DOHH2 (cell line): Measurements from ENCODE around the gene SEMA5B.

Experiments used
- EZH2phosphoT487 ChIP-seq: fragments of 200-600 bp; sonication (generic); IDR thresholded peaks from 2 replicates; pipeline ENCODE4 v1.6.1; 2017; ENCODE audit warnings: borderline replicate concordance, mild to moderate bottlenecking, antibody characterized with exemption, low read length, moderate library complexity, mixed read lengths
- TF ChIP-seq, protein P1 (sequence below): fragments of 200-600 bp; sonication (generic); IDR thresholded peaks from one replicate; pipeline ENCODE4 v1.5.1; 2014; ENCODE audit warnings: antibody characterized with exemption, mild to moderate bottlenecking, low read depth, low read length; ENCODE audit not compliant: poor library complexity, severe bottlenecking

DNA sequence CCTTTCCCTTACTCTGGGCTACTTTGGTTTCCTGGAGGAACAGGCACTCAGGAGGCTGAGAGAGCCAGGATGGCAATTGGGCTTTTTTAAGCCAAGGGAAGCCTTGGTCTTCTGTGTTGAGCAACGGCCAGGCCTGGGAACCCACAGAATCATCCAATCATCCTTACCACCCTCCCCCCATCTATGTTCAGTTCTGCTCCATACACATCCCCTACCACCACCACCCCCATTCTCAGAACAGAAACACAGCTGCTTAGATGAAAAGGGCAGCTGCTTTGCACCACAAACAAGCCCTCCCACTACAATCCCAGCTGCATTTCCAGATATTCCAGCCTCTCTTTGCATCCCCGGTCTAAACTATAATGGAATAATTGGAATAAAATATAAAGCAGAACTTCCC is 21.0 kb downstream of the SEMA5B start:
- TF ChIP-seq, protein P1, sequence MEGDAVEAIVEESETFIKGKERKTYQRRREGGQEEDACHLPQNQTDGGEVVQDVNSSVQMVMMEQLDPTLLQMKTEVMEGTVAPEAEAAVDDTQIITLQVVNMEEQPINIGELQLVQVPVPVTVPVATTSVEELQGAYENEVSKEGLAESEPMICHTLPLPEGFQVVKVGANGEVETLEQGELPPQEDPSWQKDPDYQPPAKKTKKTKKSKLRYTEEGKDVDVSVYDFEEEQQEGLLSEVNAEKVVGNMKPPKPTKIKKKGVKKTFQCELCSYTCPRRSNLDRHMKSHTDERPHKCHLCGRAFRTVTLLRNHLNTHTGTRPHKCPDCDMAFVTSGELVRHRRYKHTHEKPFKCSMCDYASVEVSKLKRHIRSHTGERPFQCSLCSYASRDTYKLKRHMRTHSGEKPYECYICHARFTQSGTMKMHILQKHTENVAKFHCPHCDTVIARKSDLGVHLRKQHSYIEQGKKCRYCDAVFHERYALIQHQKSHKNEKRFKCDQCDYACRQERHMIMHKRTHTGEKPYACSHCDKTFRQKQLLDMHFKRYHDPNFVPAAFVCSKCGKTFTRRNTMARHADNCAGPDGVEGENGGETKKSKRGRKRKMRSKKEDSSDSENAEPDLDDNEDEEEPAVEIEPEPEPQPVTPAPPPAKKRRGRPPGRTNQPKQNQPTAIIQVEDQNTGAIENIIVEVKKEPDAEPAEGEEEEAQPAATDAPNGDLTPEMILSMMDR = no peak
- TF ChIP-seq EZH2phosphoT487 = no peak
